Thymus (tissue), 11 donors: ENCODE results near the gene LRRC28. TPM values are rescaled to one million over a fixed set of nuclear protein-coding genes. Genes with fewer than 3 reads are reported as not detected.

Experiments
- DNase-seq, 9 donors: peaks; one replicate each; pipeline ENCODE4 v3.0.0-alpha.2; 2013; ENCODE audit warnings: low spot score in 9 of 9, low read depth in 6 of 9, missing footprints in 1 of 9
- H3K27ac ChIP-seq, 2 donors: one replicate each; pipeline ENCODE4 v1.5.1; 2013; ENCODE audit warnings: control low read depth in 1 of 2, low read depth in 1 of 2, low read length in 1 of 2, mild to moderate bottlenecking in 1 of 2, moderate library complexity in 1 of 2
- H3K27me3 ChIP-seq, 2 donors: one replicate each; pipeline ENCODE4 v1.5.1; 2013; ENCODE audit warnings: low read length in 1 of 2; ENCODE audit not compliant: control insufficient read depth in 2 of 2, insufficient read depth in 1 of 2
- H3K36me3 ChIP-seq, 2 donors: one replicate each; pipeline ENCODE4 v1.5.1; 2013; ENCODE audit warnings: low read length in 1 of 2, mild to moderate bottlenecking in 1 of 2, moderate library complexity in 1 of 2; ENCODE audit not compliant: control insufficient read depth in 2 of 2, insufficient read depth in 2 of 2
- H3K4me1 ChIP-seq, 2 donors: one replicate each; pipeline ENCODE4 v1.5.1; 2013; ENCODE audit warnings: low read length in 2 of 2; ENCODE audit not compliant: control insufficient read depth in 2 of 2, insufficient read depth in 2 of 2
- H3K4me3 ChIP-seq, 2 donors: one replicate each; pipeline ENCODE4 v1.5.1; 2013; ENCODE audit warnings: low read length in 2 of 2, control low read depth in 1 of 2, mild to moderate bottlenecking in 1 of 2
- H3K9me3 ChIP-seq, 2 donors: one replicate each; pipeline ENCODE4 v1.5.1; 2013; ENCODE audit warnings: low read length in 1 of 2, mild to moderate bottlenecking in 1 of 2; ENCODE audit not compliant: control insufficient read depth in 2 of 2, insufficient read depth in 1 of 2
- WGBS: extraction: QIAGEN DNeasy Blood & Tissue Kit; methylation state at CpG from one replicate; pipeline ENCODE4 v1.1.7; 2013; 5-methylcytosine and 5-hydroxymethylcytosine counted together
- polyA plus RNA-seq: library from polyadenylated mRNA; stranded (reverse); fragments of 200-250 nt; gene quantifications from one replicate; pipeline ENCODE4 v1.2.3, GENCODE V29; 2013
- total RNA-seq: library from RNA; stranded (reverse); fragments of 120-200 nt; gene quantifications from one replicate; pipeline ENCODE4 v1.2.4, GENCODE V29; 2013
- donor health status: healthy.

LRRC28 gene
- total and polyA plus RNA-seq, 2 donors: 11.0 to 23.5 TPM

- no peak for DNase-seq
- Histone ChIP-seq H3K4me3 (no peak overlapping the region), H3K4me1 (peaks cover 3 to 32% of the 10 kb centered on the region in 2 donors), H3K27me3 (no peaks in the 10 kb centered on the region), H3K36me3 (no peaks in the 10 kb centered on the region), H3K27ac (no peak overlapping the region), H3K9me3 (peaks cover 0 to 1% of the 10 kb centered on the region in 2 donors)
- WGBS: 98% methylated on average over 22 of the region's 22 CpGs
Measured at GRCh38 chr15:99427668-99428361, 176.5 kb downstream of the LRRC28 start.

GRCh38 chr15:99429681-99430081 lies 178.4 kb downstream of the LRRC28 start:
- 93% methylated on average over 5 of the region's 5 CpGs for WGBS
- H3K27ac ChIP-seq: no peak overlapping the region
- no peak for DNase-seq
- no peak overlapping the region for H3K4me3 ChIP-seq
- no peaks in the 10 kb centered on the region for H3K27me3 ChIP-seq
- peaks cover 10 to 46% of the 10 kb centered on the region in 2 donors for H3K4me1 ChIP-seq
- peaks cover 0 to 1% of the 10 kb centered on the region in 2 donors for H3K9me3 ChIP-seq
- no peaks in the 10 kb centered on the region for H3K36me3 ChIP-seq

GRCh38 chr15:99430881-99431401 lies 179.7 kb downstream of the LRRC28 start:
- WGBS: 97% methylated on average over 22 of the region's 22 CpGs

DNA sequence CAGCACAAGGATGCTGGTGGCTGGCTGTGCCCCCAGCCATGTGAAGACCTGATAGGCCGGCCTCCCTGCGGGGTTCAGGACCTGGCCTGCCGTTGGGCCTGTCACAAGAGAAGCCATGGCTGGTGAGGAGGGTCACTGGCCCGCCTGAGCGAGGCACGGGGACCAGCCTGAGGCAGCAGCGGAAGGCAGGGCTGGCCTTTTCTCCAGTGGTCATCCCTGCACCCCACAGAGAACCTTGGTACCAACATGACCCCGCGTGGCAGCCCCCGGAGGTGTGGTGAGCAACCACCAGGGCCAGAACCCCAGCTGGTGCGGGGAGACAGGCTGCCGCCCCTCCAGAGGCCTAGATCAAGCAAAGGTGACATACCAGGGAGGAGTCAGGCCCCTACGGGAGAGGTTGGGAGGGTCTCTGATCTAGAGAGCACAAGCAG lies 180.4 kb downstream of the LRRC28 start:
- Histone ChIP-seq H3K36me3 (no peaks in the 10 kb centered on the region), H3K4me3 (no peak overlapping the region), H3K4me1 (peaks cover 9 to 49% of the 10 kb centered on the region in 2 donors), H3K27me3 (no peaks in the 10 kb centered on the region), H3K27ac (no peak overlapping the region), H3K9me3 (no peaks in the 10 kb centered on the region)
- DNase-seq: no peak
- 94% methylated on average over 13 of the region's 13 CpGs for WGBS

More at GRCh38 chr15:99430881-99431401, 179.7 kb downstream of the LRRC28 start:
- H3K9me3 ChIP-seq: no peaks in the 10 kb centered on the region
- H3K4me3 ChIP-seq: no peak overlapping the region
- H3K27me3 ChIP-seq: no peaks in the 10 kb centered on the region
- no peaks in the 10 kb centered on the region for H3K36me3 ChIP-seq
- H3K27ac ChIP-seq: no peak overlapping the region
- no peak for DNase-seq
- peaks cover 9 to 46% of the 10 kb centered on the region in 2 donors for H3K4me1 ChIP-seq

DNA sequence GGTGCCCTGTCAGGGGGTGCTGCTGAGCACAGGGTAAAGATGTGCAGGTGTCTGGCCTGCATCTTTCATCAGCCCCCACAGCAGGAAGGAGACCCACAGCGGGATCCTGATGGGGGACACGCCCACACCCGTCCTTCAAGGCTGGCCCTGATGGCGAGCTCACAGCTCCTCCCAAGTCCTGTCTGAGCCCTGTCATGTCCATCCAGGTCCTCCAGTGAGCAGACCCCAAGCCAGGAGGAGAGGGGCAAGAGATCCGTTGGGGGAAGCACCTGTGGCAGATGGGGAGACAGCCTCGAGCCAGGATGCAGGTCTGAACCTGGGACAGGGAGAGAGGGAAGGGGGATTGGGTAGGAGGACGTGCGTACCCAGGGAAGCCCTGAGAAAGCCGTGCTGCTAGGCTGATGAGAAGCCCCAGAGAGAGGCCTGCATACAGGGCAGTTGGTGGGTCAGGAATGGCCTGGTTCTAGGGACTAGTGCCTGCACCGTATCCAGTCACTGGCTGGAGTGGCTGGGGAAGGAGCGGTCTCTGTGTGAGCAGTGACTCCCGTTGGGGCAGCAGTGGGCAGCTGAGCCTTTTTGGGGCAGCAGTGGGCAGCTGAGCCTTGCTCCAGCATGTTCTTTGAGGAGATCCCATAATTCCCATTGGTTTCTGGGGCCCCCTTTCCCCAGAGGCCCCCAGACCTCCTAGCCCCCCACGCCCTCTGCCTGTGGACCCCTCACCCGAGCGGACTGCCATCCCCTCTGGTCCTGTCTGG lies 181.2 kb downstream of the LRRC28 start:
- H3K9me3 ChIP-seq: no peaks in the 10 kb centered on the region
- DNase-seq: no peak
- H3K27me3 ChIP-seq: no peaks in the 10 kb centered on the region
- peaks cover 12 to 57% of the 10 kb centered on the region in 2 donors for H3K4me1 ChIP-seq
- no peak overlapping the region for H3K27ac ChIP-seq
- no peaks in the 10 kb centered on the region for H3K36me3 ChIP-seq
- 93% methylated on average over 15 of the region's 15 CpGs for WGBS
- no peak overlapping the region for H3K4me3 ChIP-seq

- Histone ChIP-seq H3K9me3 (no peaks in the 10 kb centered on the region), H3K27ac (no peak overlapping the region), H3K4me1 (peaks cover 19 to 64% of the 10 kb centered on the region in 2 donors), H3K4me3 (no peak overlapping the region), H3K27me3 (no peaks in the 10 kb centered on the region), H3K36me3 (no peaks in the 10 kb centered on the region)
- DNase-seq: no peak
- WGBS: 89% methylated on average over 14 of the region's 14 CpGs
Measured at GRCh38 chr15:99433026-99433756, 181.9 kb downstream of the LRRC28 start.

DNA sequence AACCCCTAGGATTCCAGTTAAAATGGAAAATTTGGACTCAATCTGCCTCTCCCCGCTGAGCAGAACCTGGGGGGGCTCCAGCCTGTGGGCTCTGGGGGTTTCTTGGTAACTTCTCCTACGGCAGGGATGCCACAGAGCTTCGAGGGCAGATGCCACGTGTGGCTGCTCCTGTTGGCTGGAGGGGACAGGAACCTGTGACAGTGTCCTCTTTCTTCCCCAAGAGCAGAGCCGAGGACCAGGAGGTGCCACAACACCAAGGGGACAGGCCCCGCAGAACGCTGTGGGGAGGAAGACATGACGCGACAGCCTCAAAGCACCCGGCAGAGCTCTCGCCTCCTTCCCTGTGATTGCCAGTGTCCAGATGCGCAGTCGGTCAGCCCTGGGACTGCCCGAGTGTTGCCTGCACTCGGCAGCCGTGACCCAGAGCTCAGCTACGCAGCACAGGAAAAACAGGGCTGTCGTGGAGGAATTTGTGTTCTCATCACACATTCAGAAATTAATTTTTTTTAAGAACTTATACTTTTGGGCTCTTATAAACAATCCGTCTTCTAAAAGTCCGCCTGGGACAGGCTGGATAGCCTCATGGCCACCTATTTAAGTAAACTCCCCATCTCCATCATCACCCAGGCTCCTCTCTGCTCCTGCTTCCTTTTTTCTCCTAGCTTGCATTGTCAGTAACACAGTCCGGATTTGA lies 182.6 kb downstream of the LRRC28 start:
- Histone ChIP-seq H3K4me1 (peaks cover 26 to 72% of the 10 kb centered on the region in 2 donors), H3K9me3 (peaks cover 0 to 1% of the 10 kb centered on the region in 2 donors), H3K27me3 (no peaks in the 10 kb centered on the region), H3K4me3 (no peak overlapping the region), H3K36me3 (no peaks in the 10 kb centered on the region), H3K27ac (no peak overlapping the region)
- WGBS: 96% methylated on average over 21 of the region's 21 CpGs
- DNase-seq: no peak

- Histone ChIP-seq H3K36me3 (no peaks in the 10 kb centered on the region), H3K4me1 (peaks cover 26 to 79% of the 10 kb centered on the region in 2 donors), H3K27me3 (no peaks in the 10 kb centered on the region), H3K27ac (no peak overlapping the region), H3K4me3 (no peak overlapping the region), H3K9me3 (peaks cover 0 to 3% of the 10 kb centered on the region in 2 donors)
- DNase-seq: no peak
- WGBS: 88% methylated on average over 23 of the region's 24 CpGs
Measured at GRCh38 chr15:99434506-99435112, 183.3 kb downstream of the LRRC28 start.
